GM13977 (cell line): ENCODE measurements around the gene LAMC1.

ENCODE experiments used
- DNase-seq: peaks from one replicate; pipeline ENCODE4 v3.0.0; 2012; ENCODE audit warnings: low spot score
- CTCF ChIP-seq: IDR thresholded peaks from 2 replicates; pipeline ENCODE4 v1.5.1; 2012; ENCODE audit warnings: mild to moderate bottlenecking, control low read depth; ENCODE audit not compliant: insufficient read depth; ENCODE audit errors: extremely low read depth, missing control alignments
- in situ Hi-C: fragments of 300-500 bp; cut with MboI; formaldehyde crosslinking; loops from one replicate; pipeline ENCODE4 v1.12.0; 2022; ENCODE audit warnings: low sequenced_read_pairs, low pct_unique_long_range_greater_than_20kb, mixed read lengths, inconsistent platforms; ENCODE audit not compliant: unreplicated experiment

LAMC1 gene

DNA sequence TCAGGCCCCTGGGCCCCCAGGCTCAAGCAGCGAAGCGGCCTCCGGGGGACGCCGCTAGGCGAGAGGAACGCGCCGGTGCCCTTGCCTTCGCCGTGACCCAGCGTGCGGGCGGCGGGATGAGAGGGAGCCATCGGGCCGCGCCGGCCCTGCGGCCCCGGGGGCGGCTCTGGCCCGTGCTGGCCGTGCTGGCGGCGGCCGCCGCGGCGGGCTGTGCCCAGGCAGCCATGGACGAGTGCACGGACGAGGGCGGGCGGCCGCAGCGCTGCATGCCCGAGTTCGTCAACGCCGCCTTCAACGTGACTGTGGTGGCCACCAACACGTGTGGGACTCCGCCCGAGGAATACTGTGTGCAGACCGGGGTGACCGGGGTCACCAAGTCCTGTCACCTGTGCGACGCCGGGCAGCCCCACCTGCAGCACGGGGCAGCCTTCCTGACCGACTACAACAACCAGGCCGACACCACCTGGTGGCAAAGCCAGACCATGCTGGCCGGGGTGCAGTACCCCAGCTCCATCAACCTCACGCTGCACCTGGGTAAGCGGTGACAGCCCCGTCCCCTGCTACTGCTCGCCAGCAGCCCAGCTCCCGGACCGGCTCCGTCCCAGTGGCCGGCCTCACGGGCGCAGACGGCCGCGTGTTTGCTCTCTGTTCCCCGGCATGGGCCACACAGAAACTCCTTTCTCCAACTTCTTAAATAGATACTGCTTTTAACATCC lies 539 bp downstream of the LAMC1 start:
- peak; percentile 56 for TF ChIP-seq CTCF
- in situ Hi-C loops, result no loop called here
- peak; percentile 77 for DNase-seq

DNA sequence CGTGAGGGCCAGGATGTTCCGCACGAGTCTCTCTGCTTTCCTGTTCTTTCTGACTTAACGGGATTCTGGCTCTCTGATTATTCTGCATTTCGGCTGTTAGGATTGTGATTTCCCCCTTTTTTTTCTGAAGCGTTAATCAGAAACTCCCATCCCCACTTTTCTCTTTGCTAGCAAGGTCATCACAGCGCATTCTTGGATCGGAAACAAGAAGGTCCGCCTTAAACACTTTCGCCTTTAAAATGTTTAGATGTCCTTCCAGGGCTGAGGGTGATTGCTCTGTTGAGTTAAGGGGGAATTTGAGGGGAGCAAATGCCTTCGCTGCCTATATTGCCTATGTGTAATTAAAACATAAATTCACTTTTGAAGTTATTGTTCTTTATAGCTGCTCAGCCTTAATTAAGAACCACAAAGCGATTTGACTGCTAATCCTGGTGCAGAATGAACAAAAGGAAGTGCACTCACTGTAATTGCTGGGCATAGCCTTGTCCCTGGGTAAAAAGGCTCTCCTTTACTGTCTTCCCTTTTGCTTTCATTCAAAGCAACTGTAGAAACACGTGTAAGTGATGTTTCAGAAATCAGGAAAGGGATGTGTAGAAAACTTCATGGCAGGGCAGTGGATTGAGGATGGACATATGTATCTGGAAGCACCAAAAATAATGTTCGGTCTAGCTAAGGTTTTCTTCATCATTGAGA lies 1.2 kb downstream of the LAMC1 start:
- in situ Hi-C loops, result no loop called here
- no peak for DNase-seq
- no peak for TF ChIP-seq CTCF

- no peak for DNase-seq
- TF ChIP-seq CTCF, result no peak
- in situ Hi-C loops, result no loop called here
These were observed 1.8 kb downstream of the LAMC1 start for GRCh38 chr1:183025010-183025337.

DNA sequence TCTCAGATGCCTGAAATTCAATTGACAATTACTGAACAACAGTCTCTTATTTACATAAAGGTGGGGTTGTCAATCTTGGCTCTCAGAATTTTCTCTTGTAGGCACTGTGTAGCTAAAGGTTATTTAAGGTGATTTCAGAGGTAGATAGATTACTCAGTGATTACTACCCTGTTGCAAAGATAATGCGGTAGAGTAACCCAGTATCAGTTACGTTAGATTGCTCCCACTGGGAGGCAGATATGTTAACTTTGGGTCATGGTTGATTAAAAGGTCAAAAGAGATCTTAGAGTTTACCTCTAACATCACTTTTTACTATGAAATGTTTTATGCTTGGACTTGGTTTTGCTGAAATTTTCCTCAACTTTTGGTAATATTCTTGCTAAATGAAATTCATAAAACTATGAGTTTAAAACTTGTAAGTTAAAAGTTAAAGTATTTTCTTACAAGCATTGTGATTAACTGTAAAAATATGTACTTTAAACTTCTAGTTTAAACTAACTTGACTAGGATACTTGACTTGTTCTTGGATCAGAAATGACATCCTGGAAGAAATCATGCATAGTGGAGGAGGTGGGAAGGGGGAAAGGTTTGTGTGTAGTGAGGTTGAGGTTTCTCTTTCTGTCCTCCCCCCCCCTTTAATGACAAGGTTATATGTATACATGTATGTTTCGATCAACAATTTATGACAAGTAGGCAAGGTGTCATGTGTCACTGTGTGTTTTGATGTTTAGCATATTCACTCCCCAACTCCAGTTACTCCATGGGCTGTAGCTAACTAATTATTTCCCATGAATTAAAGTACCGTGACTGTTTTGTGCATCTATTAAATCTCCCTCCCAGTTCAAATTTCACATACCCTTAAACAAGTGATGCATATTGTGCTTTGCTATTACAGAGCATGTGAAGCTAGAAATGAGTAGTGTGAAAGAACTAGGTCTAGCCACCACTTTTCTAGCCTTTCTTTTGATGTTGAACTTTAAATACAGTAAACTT lies 2.9 kb downstream of the LAMC1 start:
- no peak for TF ChIP-seq CTCF
- in situ Hi-C loops, result no loop called here
- DNase-seq, result peak; percentile 61

- DNase-seq, result no peak
- in situ Hi-C loops, result no loop called here
- TF ChIP-seq CTCF, result no peak
These were observed 3.8 kb downstream of the LAMC1 start for GRCh38 chr1:183027031-183027430.

DNA sequence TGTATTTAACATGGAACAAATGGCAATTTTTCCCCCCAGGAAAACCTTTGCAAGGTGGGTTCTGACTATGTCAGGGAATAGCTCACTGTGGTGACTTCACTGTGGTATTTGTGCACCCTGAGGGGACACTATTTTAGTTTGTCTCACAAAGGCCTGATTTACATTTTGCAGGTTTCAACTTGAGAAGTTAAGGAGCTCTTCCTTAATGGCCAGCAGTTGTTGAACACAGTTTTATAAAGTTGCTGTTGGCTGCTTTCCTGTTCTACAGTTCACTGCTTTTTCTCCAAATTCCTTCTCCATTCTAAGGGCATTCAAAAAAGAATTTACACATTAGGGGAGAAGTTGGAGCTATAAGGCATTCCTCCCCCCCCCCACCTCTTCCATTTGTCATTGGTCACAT lies 4.6 kb downstream of the LAMC1 start:
- in situ Hi-C loops, result no loop called here
- DNase-seq, result no peak

More for the DNA sequence above, 4.6 kb downstream of the LAMC1 start:
- TF ChIP-seq CTCF, result no peak
